ENCODE results near the gene NRG3. TPM values are rescaled to one million over a fixed set of nuclear protein-coding genes. Genes with fewer than 3 reads are reported as not detected.

Gene NRG3
- total RNA-seq, 1 donor from 2014 or later = 6.1 TPM

DNA sequence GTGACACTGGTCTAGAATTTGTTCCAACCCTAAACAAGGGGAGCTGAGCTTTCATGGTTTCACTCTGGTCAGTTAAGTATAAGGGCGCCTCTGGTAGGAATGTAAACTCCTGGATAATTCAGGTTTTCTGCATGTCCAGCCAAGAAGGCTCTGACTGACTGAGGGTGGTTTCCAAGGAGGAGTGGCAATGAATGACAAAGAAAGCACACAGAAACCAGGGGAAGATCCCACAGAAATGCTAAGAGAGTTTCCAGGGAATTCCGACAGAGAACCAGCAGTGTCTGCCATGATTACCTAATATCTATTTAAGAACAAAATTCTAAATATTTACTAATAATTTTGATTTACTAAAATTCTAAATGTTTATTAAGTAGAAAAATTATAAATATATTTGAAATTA lies 27.3 kb upstream of the NRG3 start:
- Mint-ChIP-seq H3K27ac (no peak overlapping the region), H3K36me3 (no peaks in the 10 kb centered on the region), H3K4me1 (ENCODE audit: unreplicated experiment) (no peaks in the 10 kb centered on the region), H3K27me3 (peaks cover 16% of the 10 kb centered on the region), H3K9me3 (no peaks in the 10 kb centered on the region), H3K4me3 (no peak overlapping the region)
- no peak for DNase-seq (ENCODE audit: extremely low spot score, unreplicated experiment)
- TF ChIP-seq, protein P1, sequence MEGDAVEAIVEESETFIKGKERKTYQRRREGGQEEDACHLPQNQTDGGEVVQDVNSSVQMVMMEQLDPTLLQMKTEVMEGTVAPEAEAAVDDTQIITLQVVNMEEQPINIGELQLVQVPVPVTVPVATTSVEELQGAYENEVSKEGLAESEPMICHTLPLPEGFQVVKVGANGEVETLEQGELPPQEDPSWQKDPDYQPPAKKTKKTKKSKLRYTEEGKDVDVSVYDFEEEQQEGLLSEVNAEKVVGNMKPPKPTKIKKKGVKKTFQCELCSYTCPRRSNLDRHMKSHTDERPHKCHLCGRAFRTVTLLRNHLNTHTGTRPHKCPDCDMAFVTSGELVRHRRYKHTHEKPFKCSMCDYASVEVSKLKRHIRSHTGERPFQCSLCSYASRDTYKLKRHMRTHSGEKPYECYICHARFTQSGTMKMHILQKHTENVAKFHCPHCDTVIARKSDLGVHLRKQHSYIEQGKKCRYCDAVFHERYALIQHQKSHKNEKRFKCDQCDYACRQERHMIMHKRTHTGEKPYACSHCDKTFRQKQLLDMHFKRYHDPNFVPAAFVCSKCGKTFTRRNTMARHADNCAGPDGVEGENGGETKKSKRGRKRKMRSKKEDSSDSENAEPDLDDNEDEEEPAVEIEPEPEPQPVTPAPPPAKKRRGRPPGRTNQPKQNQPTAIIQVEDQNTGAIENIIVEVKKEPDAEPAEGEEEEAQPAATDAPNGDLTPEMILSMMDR (conservative IDR thresholded peaks at IDR 0.05) = no peak

DNA sequence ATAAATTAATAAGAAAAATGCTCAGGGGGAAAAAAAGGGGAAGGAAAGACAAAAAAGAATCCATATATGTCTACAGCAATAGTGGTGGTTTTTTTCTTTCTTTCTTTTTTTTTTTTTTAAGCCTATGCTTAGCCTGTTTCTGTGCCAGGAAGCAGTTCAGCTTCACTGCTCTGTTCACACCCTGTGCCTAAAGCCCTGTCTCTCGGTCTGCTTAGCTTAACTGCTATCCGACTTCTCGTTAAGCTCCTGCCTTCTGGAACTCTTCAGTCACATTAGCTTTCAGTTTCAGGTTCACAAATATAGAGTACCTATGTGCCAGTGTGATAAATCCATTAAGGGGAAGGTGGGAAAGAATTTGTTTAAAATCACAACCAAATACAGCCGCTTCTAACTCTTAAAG lies 26.5 kb upstream of the NRG3 start:
- Mint-ChIP-seq H3K9me3 (no peaks in the 10 kb centered on the region), H3K36me3 (no peaks in the 10 kb centered on the region), H3K27ac (no peak overlapping the region), H3K4me1 (ENCODE audit: unreplicated experiment) (no peaks in the 10 kb centered on the region), H3K27me3 (peaks cover 16% of the 10 kb centered on the region), H3K4me3 (no peak overlapping the region)
- DNase-seq (ENCODE audit: extremely low spot score, unreplicated experiment) = no peak
- TF ChIP-seq, protein P1 (conservative IDR thresholded peaks at IDR 0.05) = no peak

DNA sequence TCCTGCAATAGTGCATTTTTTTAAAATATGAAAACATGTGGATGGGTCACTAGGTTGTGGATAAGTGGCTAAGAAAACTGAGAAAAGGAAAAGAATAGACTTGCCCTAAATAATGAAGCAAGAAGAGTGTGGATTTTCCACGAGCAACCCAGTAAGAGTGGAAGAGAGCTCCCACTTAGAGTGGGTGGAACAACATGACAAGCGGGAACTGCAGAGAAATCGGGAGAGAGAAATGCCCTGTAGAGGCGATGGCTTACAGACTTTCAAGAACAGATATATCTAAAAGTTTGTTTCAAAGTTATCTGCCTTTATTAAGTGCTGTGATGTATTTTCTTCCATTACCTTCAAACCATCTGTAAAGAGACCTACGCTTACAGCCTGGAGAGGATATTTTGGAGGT lies 26.1 kb upstream of the NRG3 start:
- Mint-ChIP-seq H3K27me3 (peaks cover 16% of the 10 kb centered on the region), H3K36me3 (no peaks in the 10 kb centered on the region), H3K4me3 (no peak overlapping the region), H3K27ac (no peak overlapping the region), H3K4me1 (ENCODE audit: unreplicated experiment) (no peaks in the 10 kb centered on the region), H3K9me3 (peaks cover 3% of the 10 kb centered on the region)
- TF ChIP-seq, protein P1 (conservative IDR thresholded peaks at IDR 0.05) = no peak
- no peak for DNase-seq (ENCODE audit: extremely low spot score, unreplicated experiment)

DNA sequence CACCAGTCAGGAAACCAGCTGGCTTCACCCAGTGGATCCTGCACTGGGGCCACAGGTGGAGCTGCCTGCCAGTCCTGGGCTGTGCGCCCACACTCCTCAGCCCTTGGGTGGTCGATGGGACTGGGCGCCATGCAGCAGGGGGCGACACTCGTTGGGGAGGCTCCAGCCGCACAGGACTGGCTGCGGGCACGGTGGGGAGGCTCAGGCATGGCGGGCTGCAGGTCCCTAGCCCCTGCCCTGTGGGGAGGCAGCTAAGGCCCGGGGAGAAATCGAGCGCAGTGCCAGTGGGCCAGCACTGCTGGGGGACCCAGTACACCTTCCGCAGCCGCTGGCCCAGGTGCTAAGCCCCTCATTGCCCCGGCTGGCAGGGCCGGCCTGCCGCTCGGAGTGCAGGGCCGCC lies 12.4 kb upstream of the NRG3 start:
- TF ChIP-seq, protein P1 (conservative IDR thresholded peaks at IDR 0.05) = no peak
- no peaks in the 10 kb centered on the region for H3K36me3 Mint-ChIP-seq
- no peak overlapping the region for H3K4me3 Mint-ChIP-seq
- peaks cover 6% of the 10 kb centered on the region for H3K4me1 Mint-ChIP-seq (ENCODE audit: unreplicated experiment)
- no peak for DNase-seq (ENCODE audit: extremely low spot score, unreplicated experiment)
- H3K27me3 Mint-ChIP-seq = peaks cover 7% of the 10 kb centered on the region
- peaks cover 7% of the 10 kb centered on the region for H3K9me3 Mint-ChIP-seq
- no peak overlapping the region for H3K27ac Mint-ChIP-seq

DNA sequence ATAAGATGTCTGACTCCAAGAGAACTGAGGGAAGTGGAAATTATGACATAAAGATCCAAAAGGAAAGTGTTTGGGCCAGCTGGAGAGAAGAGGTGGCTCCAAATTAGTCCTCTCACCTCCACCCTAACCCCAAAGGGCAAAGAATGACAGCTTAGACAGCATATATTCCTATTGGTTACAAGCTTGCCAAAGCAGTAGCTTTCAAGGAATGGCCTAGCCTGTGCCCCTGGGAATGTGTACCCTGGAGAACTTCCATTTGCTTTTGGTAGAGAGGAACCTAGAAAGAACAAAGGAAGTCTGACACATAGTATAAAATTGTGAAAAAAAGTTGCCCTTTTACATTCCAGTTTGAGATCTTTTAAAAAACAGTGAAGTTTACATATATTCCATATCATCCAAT lies 11.2 kb upstream of the NRG3 start:
- TF ChIP-seq, protein P1 (conservative IDR thresholded peaks at IDR 0.05) = no peak
- no peak overlapping the region for H3K4me3 Mint-ChIP-seq
- peaks cover 6% of the 10 kb centered on the region for H3K4me1 Mint-ChIP-seq (ENCODE audit: unreplicated experiment)
- H3K27me3 Mint-ChIP-seq = peaks cover 10% of the 10 kb centered on the region
- peaks cover 7% of the 10 kb centered on the region for H3K9me3 Mint-ChIP-seq
- H3K36me3 Mint-ChIP-seq = no peaks in the 10 kb centered on the region
- no peak overlapping the region for H3K27ac Mint-ChIP-seq
- DNase-seq (ENCODE audit: extremely low spot score, unreplicated experiment) = no peak

DNA sequence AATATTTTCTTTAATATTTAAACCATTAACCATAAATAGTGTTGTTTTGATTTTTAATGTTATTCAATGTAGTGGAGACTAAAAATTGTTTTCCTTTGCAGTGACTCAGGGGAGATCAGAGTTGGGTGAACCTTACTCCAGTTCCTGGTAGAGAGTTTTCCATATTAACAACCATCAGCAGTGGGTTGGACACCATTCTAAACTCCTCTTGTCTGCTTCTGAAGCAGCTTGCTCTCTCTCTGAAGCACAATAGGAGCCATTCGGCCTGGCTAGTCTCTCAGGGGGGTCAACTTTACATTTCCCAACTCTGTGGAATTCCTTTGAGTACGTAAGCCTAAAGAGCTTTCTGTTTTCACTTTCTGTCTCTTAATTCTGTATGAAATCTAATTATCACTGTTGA lies 9.4 kb upstream of the NRG3 start:
- no peaks in the 10 kb centered on the region for H3K36me3 Mint-ChIP-seq
- TF ChIP-seq, protein P1 (conservative IDR thresholded peaks at IDR 0.05) = no peak
- H3K9me3 Mint-ChIP-seq = peaks cover 2% of the 10 kb centered on the region
- H3K4me1 Mint-ChIP-seq (ENCODE audit: unreplicated experiment) = peaks cover 6% of the 10 kb centered on the region
- no peak overlapping the region for H3K27ac Mint-ChIP-seq
- DNase-seq (ENCODE audit: extremely low spot score, unreplicated experiment) = no peak
- H3K4me3 Mint-ChIP-seq = no peak overlapping the region
- peaks cover 16% of the 10 kb centered on the region for H3K27me3 Mint-ChIP-seq

All from type B pancreatic cell (in vitro differentiated cells).